ENCODE results near the gene COLEC12. TPM values are rescaled to one million over a fixed set of nuclear protein-coding genes. Genes with fewer than 3 reads are reported as not detected.
A peak's percentile ranks its signal among the peaks of the same experiment; 100 is the strongest.

The COLEC12 gene
- total RNA-seq (under 1 TPM in 1 of 2 experiments, not detected in 1; 0.04 TPM), polyA plus RNA-seq (not detected)

GRCh38 chr18:500632-501405 is at the start of gene COLEC12:
COLEC12 (minus strand) TSS chr18:500701; CDS start chr18:500514, 187 bp downstream.
- no peak within 1 kb of the TSS for H3K27ac Mint-ChIP-seq
- Histone ChIP-seq H3K4me1 (ENCODE audit: insufficient read depth, low read length) (no peaks in the 10 kb centered on the region), H3K4me3 (ENCODE audit: low read length) (no peak within 1 kb of the TSS), H3K27ac (ENCODE audit: low read depth, low read length) (no peak within 1 kb of the TSS), H3K27me3 (ENCODE audit: insufficient read depth, low read length, poor library complexity, severe bottlenecking) (no peaks in the 10 kb centered on the region), H3K9me3 (ENCODE audit: low read length) (no peaks in the 10 kb centered on the region), H3K36me3 (ENCODE audit: insufficient read depth, low read length) (no peaks in the 10 kb centered on the region)
- peaks cover 0 to 12% (median 0%) of the 10 kb centered on the region in 3 donors for H3K4me1 Mint-ChIP-seq
- ChIA-PET CTCF (no interaction called here), POLR2A (no interaction called here)
- H3K36me3 Mint-ChIP-seq, result no peaks in the 10 kb centered on the region
- peaks cover 0 to 2% (median 0%) of the 10 kb centered on the region in 5 donors for H3K9me3 Mint-ChIP-seq
- DNase-seq, result no peak
- H3K4me3 Mint-ChIP-seq, result peak within 1 kb of the TSS in 1 of 7 donors; percentile 16
- peaks cover 36 to 39% of the 10 kb centered on the region in 2 donors for H3K27me3 Mint-ChIP-seq

GRCh38 chr18:549967-550366 is 49.5 kb upstream of the COLEC12 start:
- Histone ChIP-seq H3K4me3 (ENCODE audit: low read length) (no peak overlapping the region), H3K27ac (ENCODE audit: low read depth, low read length) (no peak overlapping the region), H3K27me3 (ENCODE audit: insufficient read depth, low read length, poor library complexity, severe bottlenecking) (no peaks in the 10 kb centered on the region), H3K36me3 (ENCODE audit: insufficient read depth, low read length) (no peaks in the 10 kb centered on the region), H3K9me3 (ENCODE audit: low read length) (no peaks in the 10 kb centered on the region), H3K4me1 (ENCODE audit: insufficient read depth, low read length) (no peaks in the 10 kb centered on the region)
- no peak overlapping the region for H3K4me3 Mint-ChIP-seq
- no peaks in the 10 kb centered on the region for H3K4me1 Mint-ChIP-seq
- peaks cover 10 to 23% of the 10 kb centered on the region in 2 donors for H3K27me3 Mint-ChIP-seq
- no peaks in the 10 kb centered on the region for H3K9me3 Mint-ChIP-seq
- no peak for DNase-seq
- H3K27ac Mint-ChIP-seq, result no peak overlapping the region
- no peaks in the 10 kb centered on the region for H3K36me3 Mint-ChIP-seq
- ChIA-PET POLR2A (no interaction called here), CTCF (no interaction called here)

GRCh38 chr18:543447-544078 is 43.1 kb upstream of the COLEC12 start:
- ChIA-PET CTCF (no interaction called here), POLR2A (no interaction called here)
- no peak overlapping the region for H3K27ac ChIP-seq (ENCODE audit: low read depth, low read length)
- no peaks in the 10 kb centered on the region for H3K36me3 Mint-ChIP-seq
- no peaks in the 10 kb centered on the region for H3K36me3 ChIP-seq (ENCODE audit: insufficient read depth, low read length)
- H3K9me3 ChIP-seq (ENCODE audit: low read length), result no peaks in the 10 kb centered on the region
- H3K27me3 Mint-ChIP-seq, result peaks cover 4 to 16% of the 10 kb centered on the region in 2 donors
- H3K4me1 Mint-ChIP-seq, result no peaks in the 10 kb centered on the region
- H3K4me1 ChIP-seq (ENCODE audit: insufficient read depth, low read length), result no peaks in the 10 kb centered on the region
- H3K27me3 ChIP-seq (ENCODE audit: insufficient read depth, low read length, poor library complexity, severe bottlenecking), result no peaks in the 10 kb centered on the region
- no peak overlapping the region for H3K4me3 ChIP-seq (ENCODE audit: low read length)
- no peak overlapping the region for H3K4me3 Mint-ChIP-seq
- H3K27ac Mint-ChIP-seq, result no peak overlapping the region
- peaks cover 0 to 2% (median 0%) of the 10 kb centered on the region in 5 donors for H3K9me3 Mint-ChIP-seq
- no peak for DNase-seq

- Mint-ChIP-seq H3K27me3 (peaks cover 2 to 21% of the 10 kb centered on the region in 2 donors), H3K4me1 (no peaks in the 10 kb centered on the region), H3K4me3 (no peak overlapping the region), H3K27ac (no peak overlapping the region), H3K9me3 (peaks cover 0 to 2% (median 0%) of the 10 kb centered on the region in 5 donors), H3K36me3 (no peaks in the 10 kb centered on the region)
- Histone ChIP-seq H3K9me3 (ENCODE audit: low read length) (no peaks in the 10 kb centered on the region), H3K4me1 (ENCODE audit: insufficient read depth, low read length) (no peaks in the 10 kb centered on the region), H3K27me3 (ENCODE audit: insufficient read depth, low read length, poor library complexity, severe bottlenecking) (no peaks in the 10 kb centered on the region), H3K27ac (ENCODE audit: low read depth, low read length) (no peak overlapping the region), H3K36me3 (ENCODE audit: insufficient read depth, low read length) (no peaks in the 10 kb centered on the region), H3K4me3 (ENCODE audit: low read length) (no peak overlapping the region)
- POLR2A ChIA-PET, result no interaction called here
- CTCF ChIA-PET, result no interaction called here
- DNase-seq, result no peak
Measured at GRCh38 chr18:533995-534601, 33.6 kb upstream of the COLEC12 start.

GRCh38 chr18:532632-533031 is 32.1 kb upstream of the COLEC12 start:
- Histone ChIP-seq H3K27me3 (ENCODE audit: insufficient read depth, low read length, poor library complexity, severe bottlenecking) (no peaks in the 10 kb centered on the region), H3K36me3 (ENCODE audit: insufficient read depth, low read length) (no peaks in the 10 kb centered on the region), H3K27ac (ENCODE audit: low read depth, low read length) (no peak overlapping the region), H3K4me1 (ENCODE audit: insufficient read depth, low read length) (no peaks in the 10 kb centered on the region), H3K9me3 (ENCODE audit: low read length) (no peaks in the 10 kb centered on the region), H3K4me3 (ENCODE audit: low read length) (no peak overlapping the region)
- H3K27ac Mint-ChIP-seq, result no peak overlapping the region
- H3K4me3 Mint-ChIP-seq, result no peak overlapping the region
- H3K36me3 Mint-ChIP-seq, result no peaks in the 10 kb centered on the region
- POLR2A ChIA-PET, result no interaction called here
- CTCF ChIA-PET, result no interaction called here
- H3K27me3 Mint-ChIP-seq, result peaks cover 2 to 27% of the 10 kb centered on the region in 2 donors
- no peaks in the 10 kb centered on the region for H3K4me1 Mint-ChIP-seq
- DNase-seq, result no peak
- peaks cover 0 to 2% (median 0%) of the 10 kb centered on the region in 5 donors for H3K9me3 Mint-ChIP-seq

GRCh38 chr18:532018-532417 is 31.5 kb upstream of the COLEC12 start:
- Mint-ChIP-seq H3K36me3 (no peaks in the 10 kb centered on the region), H3K9me3 (peaks cover 0 to 2% (median 0%) of the 10 kb centered on the region in 5 donors), H3K4me1 (no peaks in the 10 kb centered on the region), H3K4me3 (no peak overlapping the region), H3K27me3 (peaks cover 2 to 27% of the 10 kb centered on the region in 2 donors), H3K27ac (no peak overlapping the region)
- no peak for DNase-seq
- CTCF ChIA-PET, result no interaction called here
- POLR2A ChIA-PET, result no interaction called here
- Histone ChIP-seq H3K27ac (ENCODE audit: low read depth, low read length) (no peak overlapping the region), H3K4me3 (ENCODE audit: low read length) (no peak overlapping the region), H3K9me3 (ENCODE audit: low read length) (no peaks in the 10 kb centered on the region), H3K27me3 (ENCODE audit: insufficient read depth, low read length, poor library complexity, severe bottlenecking) (no peaks in the 10 kb centered on the region), H3K4me1 (ENCODE audit: insufficient read depth, low read length) (no peaks in the 10 kb centered on the region), H3K36me3 (ENCODE audit: insufficient read depth, low read length) (no peaks in the 10 kb centered on the region)

GRCh38 chr18:527146-527545 is 26.6 kb upstream of the COLEC12 start:
- Histone ChIP-seq H3K4me3 (ENCODE audit: low read length) (no peak overlapping the region), H3K27me3 (ENCODE audit: insufficient read depth, low read length, poor library complexity, severe bottlenecking) (no peaks in the 10 kb centered on the region), H3K27ac (ENCODE audit: low read depth, low read length) (no peak overlapping the region), H3K36me3 (ENCODE audit: insufficient read depth, low read length) (no peaks in the 10 kb centered on the region), H3K9me3 (ENCODE audit: low read length) (no peaks in the 10 kb centered on the region), H3K4me1 (ENCODE audit: insufficient read depth, low read length) (no peaks in the 10 kb centered on the region)
- Mint-ChIP-seq H3K27ac (no peak overlapping the region), H3K4me3 (no peak overlapping the region), H3K27me3 (peaks cover 6 to 20% of the 10 kb centered on the region in 2 donors), H3K9me3 (peaks cover 0 to 2% (median 0%) of the 10 kb centered on the region in 5 donors), H3K36me3 (no peaks in the 10 kb centered on the region), H3K4me1 (no peaks in the 10 kb centered on the region)
- ChIA-PET POLR2A (no interaction called here), CTCF (no interaction called here)
- DNase-seq, result no peak

- ChIA-PET POLR2A (no interaction called here), CTCF (no interaction called here)
- peaks cover 6 to 16% of the 10 kb centered on the region in 2 donors for H3K27me3 Mint-ChIP-seq
Measured at GRCh38 chr18:526681-527080, 26.2 kb upstream of the COLEC12 start.

More at GRCh38 chr18:526681-527080, 26.2 kb upstream of the COLEC12 start:
- no peaks in the 10 kb centered on the region for H3K36me3 Mint-ChIP-seq
- Histone ChIP-seq H3K4me3 (ENCODE audit: low read length) (no peak overlapping the region), H3K36me3 (ENCODE audit: insufficient read depth, low read length) (no peaks in the 10 kb centered on the region), H3K9me3 (ENCODE audit: low read length) (no peaks in the 10 kb centered on the region), H3K4me1 (ENCODE audit: insufficient read depth, low read length) (no peaks in the 10 kb centered on the region), H3K27ac (ENCODE audit: low read depth, low read length) (no peak overlapping the region), H3K27me3 (ENCODE audit: insufficient read depth, low read length, poor library complexity, severe bottlenecking) (no peaks in the 10 kb centered on the region)
- H3K4me3 Mint-ChIP-seq, result no peak overlapping the region
- no peak for DNase-seq
- H3K9me3 Mint-ChIP-seq, result peaks cover 0 to 2% (median 0%) of the 10 kb centered on the region in 5 donors
- no peaks in the 10 kb centered on the region for H3K4me1 Mint-ChIP-seq
- H3K27ac Mint-ChIP-seq, result no peak overlapping the region

All from CD8-positive, alpha-beta memory T cell (primary cell).